Type B pancreatic cell (in vitro differentiated cells): ENCODE results near the gene EPHA5. TPM values are rescaled to one million over a fixed set of nuclear protein-coding genes. Genes with fewer than 3 reads are reported as not detected.

ENCODE experiments used
- DNase-seq: peaks from one replicate; pipeline ENCODE4 v3.0.0; 2021; ENCODE audit warnings: mixed read lengths; ENCODE audit not compliant: unreplicated experiment; ENCODE audit errors: extremely low spot score
- H3K27ac Mint-ChIP-seq: 2 replicates; pipeline ENCODE4 v1.8.0; 2021; ENCODE audit warnings: mild to moderate bottlenecking, mixed read lengths
- H3K27me3 Mint-ChIP-seq: 2 replicates; pipeline ENCODE4 v1.8.0; 2021; ENCODE audit warnings: mixed read lengths
- H3K36me3 Mint-ChIP-seq: 2 replicates; pipeline ENCODE4 v1.8.0; 2021; ENCODE audit warnings: mixed read lengths
- H3K4me1 Mint-ChIP-seq: one replicate; pipeline ENCODE4 v1.8.0; 2021; ENCODE audit warnings: mixed read lengths; ENCODE audit not compliant: unreplicated experiment
- H3K4me3 Mint-ChIP-seq: 2 replicates; pipeline ENCODE4 v1.8.0; 2021; ENCODE audit warnings: mild to moderate bottlenecking, mixed read lengths
- H3K9me3 Mint-ChIP-seq: 2 replicates; pipeline ENCODE4 v1.8.0; 2021; ENCODE audit warnings: mixed read lengths
- total RNA-seq: library from RNA; stranded (reverse); gene quantifications from 2 replicates; pipeline ENCODE4 v1.2.1, GENCODE V29; 2021; ENCODE audit warnings: low replicate concordance
- TF ChIP-seq, protein P1 (sequence below): fragments of 200-600 bp; sonication (generic); conservative IDR thresholded peaks from 2 replicates; pipeline ENCODE4 v1.5.0; 2021; ENCODE audit warnings: antibody characterized with exemption, mild to moderate bottlenecking

Gene EPHA5
- total RNA-seq, 1 donor from 2014 or later, result 2.4 TPM

DNA sequence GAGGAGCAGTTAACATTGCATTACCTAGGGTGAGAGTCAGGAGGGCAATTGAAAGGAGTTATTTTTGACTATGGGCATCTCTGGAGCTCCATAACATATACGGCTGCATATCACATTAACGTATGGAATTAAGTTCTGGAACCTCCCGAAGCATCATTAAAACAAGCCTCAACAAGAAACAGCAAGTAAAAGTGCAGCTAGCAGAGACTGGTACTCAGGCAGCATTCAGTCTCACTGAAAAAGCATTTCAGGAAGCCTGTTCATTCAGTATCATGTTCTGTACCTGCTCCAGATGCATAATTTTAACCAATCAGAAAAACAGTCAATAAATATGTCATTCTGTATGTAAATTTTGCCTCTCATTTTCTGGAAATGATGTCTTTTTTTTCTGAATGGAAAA is 299.6 kb downstream of the EPHA5 start:
- no peaks in the 10 kb centered on the region for H3K27me3 Mint-ChIP-seq
- TF ChIP-seq, protein P1, sequence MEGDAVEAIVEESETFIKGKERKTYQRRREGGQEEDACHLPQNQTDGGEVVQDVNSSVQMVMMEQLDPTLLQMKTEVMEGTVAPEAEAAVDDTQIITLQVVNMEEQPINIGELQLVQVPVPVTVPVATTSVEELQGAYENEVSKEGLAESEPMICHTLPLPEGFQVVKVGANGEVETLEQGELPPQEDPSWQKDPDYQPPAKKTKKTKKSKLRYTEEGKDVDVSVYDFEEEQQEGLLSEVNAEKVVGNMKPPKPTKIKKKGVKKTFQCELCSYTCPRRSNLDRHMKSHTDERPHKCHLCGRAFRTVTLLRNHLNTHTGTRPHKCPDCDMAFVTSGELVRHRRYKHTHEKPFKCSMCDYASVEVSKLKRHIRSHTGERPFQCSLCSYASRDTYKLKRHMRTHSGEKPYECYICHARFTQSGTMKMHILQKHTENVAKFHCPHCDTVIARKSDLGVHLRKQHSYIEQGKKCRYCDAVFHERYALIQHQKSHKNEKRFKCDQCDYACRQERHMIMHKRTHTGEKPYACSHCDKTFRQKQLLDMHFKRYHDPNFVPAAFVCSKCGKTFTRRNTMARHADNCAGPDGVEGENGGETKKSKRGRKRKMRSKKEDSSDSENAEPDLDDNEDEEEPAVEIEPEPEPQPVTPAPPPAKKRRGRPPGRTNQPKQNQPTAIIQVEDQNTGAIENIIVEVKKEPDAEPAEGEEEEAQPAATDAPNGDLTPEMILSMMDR, result no peak
- no peak overlapping the region for H3K27ac Mint-ChIP-seq
- DNase-seq, result no peak
- no peak overlapping the region for H3K4me3 Mint-ChIP-seq
- no peaks in the 10 kb centered on the region for H3K36me3 Mint-ChIP-seq
- H3K9me3 Mint-ChIP-seq, result no peaks in the 10 kb centered on the region
- no peaks in the 10 kb centered on the region for H3K4me1 Mint-ChIP-seq

DNA sequence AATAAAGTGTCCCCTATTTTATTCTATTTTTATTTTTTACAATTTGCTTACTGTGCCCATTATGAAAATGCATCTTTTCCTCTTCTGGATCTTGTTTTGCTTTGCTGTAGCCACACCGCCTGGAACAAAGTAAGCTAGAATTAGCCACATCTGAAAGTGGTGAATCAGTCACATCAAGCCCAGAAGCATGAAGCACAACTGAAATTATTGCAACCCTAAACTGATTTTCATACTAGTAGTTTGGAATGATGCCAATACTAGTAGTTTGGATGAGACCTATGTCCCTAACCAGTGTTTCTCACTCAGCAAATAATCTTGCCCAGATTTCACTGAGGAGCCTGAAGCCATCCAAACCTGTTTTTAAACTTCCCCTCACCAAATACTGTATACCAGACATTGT is 303.0 kb downstream of the EPHA5 start:
- Mint-ChIP-seq H3K27ac (no peak overlapping the region), H3K4me3 (no peak overlapping the region), H3K36me3 (no peaks in the 10 kb centered on the region), H3K27me3 (no peaks in the 10 kb centered on the region), H3K4me1 (no peaks in the 10 kb centered on the region), H3K9me3 (no peaks in the 10 kb centered on the region)
- TF ChIP-seq, protein P1, result no peak
- no peak for DNase-seq

DNA sequence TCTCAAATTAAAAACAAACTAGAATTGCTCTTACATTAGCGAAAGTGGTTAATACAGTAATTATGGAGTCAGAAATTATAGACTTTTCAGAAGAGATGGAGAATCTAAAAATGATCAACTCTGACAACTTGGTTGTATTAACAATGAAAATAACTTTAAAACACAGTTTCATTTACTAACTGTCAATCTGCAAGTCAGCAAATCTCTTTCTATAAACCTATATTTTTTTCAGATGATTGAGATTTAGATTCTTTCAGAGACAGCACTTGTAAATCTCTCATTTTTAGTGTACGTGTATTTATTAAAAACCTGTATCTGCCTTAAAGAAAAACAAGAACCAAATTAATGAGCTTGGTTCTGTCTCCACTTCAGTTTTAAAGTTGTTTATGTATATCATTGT is 311.4 kb downstream of the EPHA5 start:
- Mint-ChIP-seq H3K4me3 (no peak overlapping the region), H3K9me3 (no peaks in the 10 kb centered on the region), H3K4me1 (no peaks in the 10 kb centered on the region), H3K36me3 (no peaks in the 10 kb centered on the region), H3K27me3 (no peaks in the 10 kb centered on the region), H3K27ac (no peak overlapping the region)
- no peak for DNase-seq
- TF ChIP-seq, protein P1, result no peak

DNA sequence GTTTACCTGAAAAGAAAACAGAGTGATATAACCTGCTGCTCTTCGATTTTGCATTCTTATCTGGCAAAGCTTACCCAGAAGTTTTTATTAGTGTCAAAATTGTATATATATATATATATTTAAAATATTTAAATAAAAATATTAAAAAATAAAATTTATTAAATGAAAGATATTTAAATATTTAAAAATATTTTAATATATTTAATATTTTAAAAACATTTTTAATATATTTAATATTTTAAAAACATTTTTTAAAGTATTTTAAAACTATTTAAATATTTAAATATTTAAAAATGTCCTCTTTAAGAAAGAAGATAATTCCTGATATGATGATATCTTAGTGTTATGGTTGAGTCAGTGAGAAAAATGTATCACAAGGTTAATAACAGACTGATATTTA is 317.2 kb downstream of the EPHA5 start:
- Mint-ChIP-seq H3K4me3 (no peak overlapping the region), H3K27me3 (no peaks in the 10 kb centered on the region), H3K4me1 (no peaks in the 10 kb centered on the region), H3K9me3 (no peaks in the 10 kb centered on the region), H3K36me3 (no peaks in the 10 kb centered on the region), H3K27ac (no peak overlapping the region)
- no peak for DNase-seq
- TF ChIP-seq, protein P1, result no peak

DNA sequence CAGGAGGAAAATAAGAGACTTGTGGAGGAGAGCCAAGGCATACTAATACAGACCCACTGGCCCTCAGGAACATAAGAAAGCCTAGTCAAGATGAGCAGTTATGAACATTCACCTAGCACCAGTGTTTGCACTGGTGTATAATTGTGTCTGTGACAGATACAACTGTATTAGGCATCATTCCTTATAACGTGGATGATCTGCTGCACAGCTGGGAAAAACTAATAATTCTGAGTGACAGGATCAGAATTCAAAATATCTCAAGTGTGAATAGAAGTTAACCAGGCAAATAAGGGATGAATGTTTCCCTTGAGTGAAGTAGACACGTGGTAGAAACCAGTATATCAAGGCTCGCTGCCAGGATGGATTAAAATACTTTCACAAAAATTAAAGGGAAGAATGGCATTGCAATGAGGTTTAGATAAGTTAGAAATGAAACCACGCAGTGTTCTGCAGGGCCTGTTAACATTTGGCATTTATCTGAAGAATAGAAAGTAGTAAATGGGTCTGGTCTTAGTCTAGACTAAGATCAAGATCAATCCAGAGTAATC is 325.9 kb downstream of the EPHA5 start:
- Mint-ChIP-seq H3K36me3 (no peaks in the 10 kb centered on the region), H3K27ac (no peak overlapping the region), H3K9me3 (peaks cover 4% of the 10 kb centered on the region), H3K4me1 (no peaks in the 10 kb centered on the region), H3K27me3 (no peaks in the 10 kb centered on the region), H3K4me3 (no peak overlapping the region)
- TF ChIP-seq, protein P1, result no peak
- no peak for DNase-seq

DNA sequence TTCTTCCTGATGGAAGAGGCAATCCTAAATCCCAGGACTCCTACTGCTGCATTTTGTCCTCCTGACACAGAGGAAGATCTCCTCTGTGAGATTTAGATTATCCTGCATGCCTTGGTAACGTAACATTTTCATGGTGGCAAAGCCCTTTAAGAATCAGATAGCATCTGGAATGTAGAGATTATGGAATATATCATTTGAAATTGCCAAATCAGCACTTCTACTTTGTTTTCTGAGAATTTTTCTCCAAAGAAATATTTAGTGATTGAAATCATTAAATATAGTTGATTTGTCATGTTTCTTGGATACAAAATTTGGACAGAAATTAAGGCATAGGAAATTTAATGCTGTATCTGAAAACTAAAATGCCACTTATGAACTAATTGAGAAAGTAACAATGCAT is 326.9 kb downstream of the EPHA5 start:
- H3K36me3 Mint-ChIP-seq, result no peaks in the 10 kb centered on the region
- H3K27ac Mint-ChIP-seq, result no peak overlapping the region
- no peaks in the 10 kb centered on the region for H3K4me1 Mint-ChIP-seq
- peaks cover 4% of the 10 kb centered on the region for H3K9me3 Mint-ChIP-seq
- no peak for DNase-seq
- H3K4me3 Mint-ChIP-seq, result no peak overlapping the region
- no peaks in the 10 kb centered on the region for H3K27me3 Mint-ChIP-seq
- TF ChIP-seq, protein P1, result no peak
